Body of pancreas (tissue), 4 donors: ENCODE measurements around the gene NR3C2. TPM values are rescaled to one million over a fixed set of nuclear protein-coding genes. Genes with fewer than 3 reads are reported as not detected.

Experiments used
- ATAC-seq: fragments of 150-250 bp; one replicate; pipeline ENCODE4 v1.9.1; 2016
- DNase-seq, 4 donors: peaks; one replicate each; pipeline ENCODE4 v3.0.0-alpha.2; 2019
- H3K27ac ChIP-seq, 4 donors: fragments of 200-600 bp; sonication (generic); 1 replicate in 3 of 4; 2 replicates in 1 of 4; pipeline versions ENCODE4 v1.5.1 to v1.6.1; 2016 to 2019; ENCODE audit warnings: mild to moderate bottlenecking in 1 of 4, mixed read lengths in 1 of 4, moderate library complexity in 1 of 4
- H3K27me3 ChIP-seq, 2 donors: fragments of 200-600 bp; sonication (generic); one replicate each; pipeline ENCODE4 v1.6.0; 2016; ENCODE audit warnings: mild to moderate bottlenecking in 1 of 2
- H3K36me3 ChIP-seq, 2 donors: fragments of 200-600 bp; sonication (generic); replicated peaks in 1 of 2; 2 replicates each; pipeline ENCODE4 v1.5.1; 2016; ENCODE audit warnings: low read depth in 2 of 2; ENCODE audit not compliant: insufficient read depth in 1 of 2
- H3K4me1 ChIP-seq: fragments of 200-600 bp; sonication (generic); one replicate; pipeline ENCODE4 v1.6.0; 2016
- H3K4me3 ChIP-seq, 2 donors: fragments of 200-600 bp; sonication (generic); 1 replicate in 1 of 2; 2 replicates in 1 of 2; pipeline ENCODE4 v1.5.1; 2016 to 2019
- H3K9me3 ChIP-seq, 3 donors: fragments of 200-600 bp; sonication (generic); 1 replicate in 2 of 3; 2 replicates in 1 of 3; pipeline ENCODE4 v1.5.1; 2016
- POLR2A ChIP-seq, 3 donors: fragments of 450-650 bp; IDR thresholded peaks; one replicate each; pipeline ENCODE4 v1.6.1; 2016; ENCODE audit warnings: antibody characterized with exemption in 3 of 3, mild to moderate bottlenecking in 2 of 3
- WGBS, 2 donors: methylation state at CpG; one replicate each; pipeline ENCODE4 v1.1.5; 2017; 5-methylcytosine and 5-hydroxymethylcytosine counted together
- intact Hi-C: fragments of 100-400 bp; cut with DNase I; formaldehyde crosslinking; loops from one replicate; pipeline ENCODE4 v1.15.1; 2023
- total RNA-seq, 2 donors: library from RNA; depleted of rRNA; stranded (reverse); fragments of >200 nt; gene quantifications; one replicate each; pipeline ENCODE4 v1.1.0, GENCODE V29; 2016
- TF ChIP-seq, protein P1 (sequence below), 7 experiments: fragments of 450-650 bp in 4 of 7; fragments of 200-600 bp in 3 of 7; sonication (generic) in 3 of 7; IDR thresholded peaks; one replicate each; pipeline ENCODE4 v1.5.1; 2016 to 2019; ENCODE audit warnings: antibody characterized with exemption in 7 of 7

NR3C2 gene
- total RNA-seq, 2 donors from 2014 or later = 14.8 to 18.8 TPM

DNA sequence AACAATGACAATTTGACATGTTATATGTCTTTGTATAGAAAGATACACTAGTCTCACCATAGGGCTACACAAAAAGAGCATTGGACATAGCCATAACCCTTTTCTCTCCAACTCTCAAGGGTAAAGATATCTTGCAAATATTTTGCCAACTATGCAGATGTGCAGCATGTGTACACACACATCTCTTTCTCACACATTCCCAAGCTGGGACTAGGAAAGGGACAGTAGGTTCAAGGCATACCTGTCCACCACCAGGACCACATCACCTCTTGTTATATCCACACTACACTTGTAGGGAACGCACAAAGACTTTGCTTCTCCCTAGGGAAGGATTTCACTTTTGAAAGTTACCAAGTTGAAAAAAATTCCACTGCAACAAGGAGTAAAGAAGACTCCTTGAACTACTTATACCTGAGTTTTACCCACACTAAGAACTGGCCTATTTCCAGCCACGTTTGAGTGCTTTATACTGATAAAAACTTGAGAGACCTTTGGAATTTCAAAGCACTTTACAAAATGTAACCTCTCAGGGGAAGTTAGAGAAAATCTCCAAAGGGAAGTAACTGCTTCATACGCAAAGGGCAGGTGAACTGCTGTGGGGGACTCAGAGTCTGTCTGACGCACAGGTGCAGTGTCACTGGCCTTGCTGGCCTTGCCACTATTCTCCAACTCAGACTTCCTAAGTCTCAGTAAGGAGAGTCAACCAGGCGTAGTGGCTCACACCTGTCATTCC lies 36.9 kb downstream of the NR3C2 start:
- WGBS, 2 donors = 31 to 39% methylated on average over 5 of the region's 5 CpGs
- Histone ChIP-seq H3K27me3 (no peaks in the 10 kb centered on the region), H3K27ac (peak overlapping the region in 3 of 4 donors; percentile 42 to 60 (median 56)), H3K4me3 (no peak overlapping the region), H3K4me1 (peaks cover 30% of the 10 kb centered on the region), H3K36me3 (no peaks in the 10 kb centered on the region), H3K9me3 (no peaks in the 10 kb centered on the region)
- peak in 1 of 3 donors; percentile 23 for TF ChIP-seq POLR2A (IDR thresholded peaks at IDR 0.05)
- TF ChIP-seq, protein P1, sequence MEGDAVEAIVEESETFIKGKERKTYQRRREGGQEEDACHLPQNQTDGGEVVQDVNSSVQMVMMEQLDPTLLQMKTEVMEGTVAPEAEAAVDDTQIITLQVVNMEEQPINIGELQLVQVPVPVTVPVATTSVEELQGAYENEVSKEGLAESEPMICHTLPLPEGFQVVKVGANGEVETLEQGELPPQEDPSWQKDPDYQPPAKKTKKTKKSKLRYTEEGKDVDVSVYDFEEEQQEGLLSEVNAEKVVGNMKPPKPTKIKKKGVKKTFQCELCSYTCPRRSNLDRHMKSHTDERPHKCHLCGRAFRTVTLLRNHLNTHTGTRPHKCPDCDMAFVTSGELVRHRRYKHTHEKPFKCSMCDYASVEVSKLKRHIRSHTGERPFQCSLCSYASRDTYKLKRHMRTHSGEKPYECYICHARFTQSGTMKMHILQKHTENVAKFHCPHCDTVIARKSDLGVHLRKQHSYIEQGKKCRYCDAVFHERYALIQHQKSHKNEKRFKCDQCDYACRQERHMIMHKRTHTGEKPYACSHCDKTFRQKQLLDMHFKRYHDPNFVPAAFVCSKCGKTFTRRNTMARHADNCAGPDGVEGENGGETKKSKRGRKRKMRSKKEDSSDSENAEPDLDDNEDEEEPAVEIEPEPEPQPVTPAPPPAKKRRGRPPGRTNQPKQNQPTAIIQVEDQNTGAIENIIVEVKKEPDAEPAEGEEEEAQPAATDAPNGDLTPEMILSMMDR (IDR thresholded peaks at IDR 0.05) = no peak
- intact Hi-C loops = no loop called here
- peak; percentile 24 to 56 (median 39) for DNase-seq
- ATAC-seq = peak; percentile 73

DNA sequence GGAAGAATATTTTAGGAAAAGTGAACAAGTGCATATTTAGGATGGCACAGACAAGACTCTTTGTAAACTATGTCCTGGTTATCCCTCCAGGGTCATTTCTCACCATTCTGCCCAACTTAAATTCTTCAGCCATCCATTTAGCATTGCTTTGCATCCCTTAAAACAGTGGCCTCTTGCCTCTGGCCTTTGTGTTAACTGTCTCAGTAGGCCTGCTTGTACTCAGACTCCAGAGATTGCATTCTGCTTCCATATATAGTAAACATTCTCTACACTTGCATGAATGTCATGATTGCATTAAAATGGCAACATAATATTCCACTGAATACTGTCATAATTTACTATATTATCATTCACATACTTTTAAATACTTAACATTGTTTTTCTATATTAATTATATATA lies 43.2 kb downstream of the NR3C2 start:
- peaks cover 19% of the 10 kb centered on the region for H3K4me1 ChIP-seq
- no peaks in the 10 kb centered on the region for H3K9me3 ChIP-seq
- H3K27ac ChIP-seq = no peak overlapping the region
- no peak for TF ChIP-seq POLR2A (IDR thresholded peaks at IDR 0.05)
- TF ChIP-seq, protein P1 (IDR thresholded peaks at IDR 0.05) = no peak
- H3K4me3 ChIP-seq = no peak overlapping the region
- H3K36me3 ChIP-seq = no peaks in the 10 kb centered on the region
- no peak for ATAC-seq
- no peak for DNase-seq
- H3K27me3 ChIP-seq = no peaks in the 10 kb centered on the region
- intact Hi-C loops = no loop called here

DNA sequence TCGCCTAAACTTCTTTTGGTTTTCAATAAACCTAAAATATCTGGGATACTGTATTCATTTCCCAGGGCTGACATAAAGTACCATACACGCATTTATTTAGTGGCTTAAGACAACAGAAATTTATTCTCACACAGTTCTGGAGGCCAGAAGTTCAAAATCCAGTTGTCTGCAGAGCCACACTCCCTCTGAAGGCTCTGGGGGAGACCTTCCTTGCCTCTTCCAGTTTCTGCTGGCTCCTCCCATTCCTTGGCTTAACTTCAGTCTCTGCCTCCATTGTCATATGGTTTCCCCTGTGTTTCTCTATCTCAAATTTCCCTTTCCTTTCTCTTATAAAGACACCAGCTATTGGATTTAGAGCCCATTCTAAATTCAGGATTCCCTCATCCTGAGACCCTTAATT lies 44.4 kb downstream of the NR3C2 start:
- H3K36me3 ChIP-seq = no peaks in the 10 kb centered on the region
- intact Hi-C loops = no loop called here
- no peak for TF ChIP-seq POLR2A (IDR thresholded peaks at IDR 0.05)
- TF ChIP-seq, protein P1 (IDR thresholded peaks at IDR 0.05) = no peak
- no peak overlapping the region for H3K4me3 ChIP-seq
- 48 to 50% methylated on average over 2 of the region's 2 CpGs for WGBS, 2 donors
- DNase-seq (no peak), ATAC-seq (no peak)
- H3K27me3 ChIP-seq = no peaks in the 10 kb centered on the region
- peak overlapping the region in 2 of 4 donors; percentile 22 to 49 for H3K27ac ChIP-seq
- H3K9me3 ChIP-seq = no peaks in the 10 kb centered on the region
- H3K4me1 ChIP-seq = peaks cover 19% of the 10 kb centered on the region

DNA sequence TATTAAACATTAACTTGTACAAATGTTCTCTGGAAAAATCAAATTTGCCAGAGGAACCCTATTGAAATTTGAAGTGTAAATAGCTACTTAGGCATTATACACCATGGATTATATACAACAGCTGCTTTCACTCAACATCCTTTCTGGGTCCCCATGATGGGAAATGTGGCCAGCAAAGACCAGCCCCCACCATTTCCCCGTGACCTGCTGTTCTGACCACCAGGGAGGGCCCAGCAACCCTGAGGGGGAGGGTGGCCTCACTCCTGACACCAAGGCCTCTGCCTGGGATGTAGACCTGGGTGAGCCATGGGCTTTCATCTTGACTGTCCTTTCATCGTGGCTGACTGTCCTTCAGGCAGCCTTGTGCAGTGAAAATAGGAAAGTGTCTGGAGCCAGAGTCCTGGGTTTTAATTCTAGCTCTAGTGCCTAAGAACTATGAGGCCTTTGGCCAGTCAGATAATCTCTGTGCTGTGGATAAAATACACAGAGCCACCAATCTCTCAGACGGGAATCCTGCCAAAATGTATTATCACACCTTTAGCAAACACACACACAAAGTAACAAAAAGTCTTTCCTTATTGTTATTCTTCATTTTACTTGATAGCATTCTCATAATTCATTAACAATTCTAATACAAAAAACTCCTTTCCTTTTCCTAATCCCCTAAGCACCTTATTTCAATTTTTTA lies 45.1 kb downstream of the NR3C2 start:
- Histone ChIP-seq H3K27me3 (no peaks in the 10 kb centered on the region), H3K9me3 (no peaks in the 10 kb centered on the region), H3K4me3 (no peak overlapping the region), H3K27ac (peak overlapping the region in 3 of 4 donors; percentile 15 to 49 (median 22)), H3K4me1 (peaks cover 19% of the 10 kb centered on the region), H3K36me3 (no peaks in the 10 kb centered on the region)
- intact Hi-C loops = no loop called here
- ATAC-seq (peak; percentile 83), DNase-seq (peak; percentile 25 to 52 (median 32))
- TF ChIP-seq, protein P1 (IDR thresholded peaks at IDR 0.05) = no peak
- no peak for TF ChIP-seq POLR2A (IDR thresholded peaks at IDR 0.05)
- 27 to 45% methylated on average over 3 of the region's 3 CpGs for WGBS, 2 donors
